Measurements from ENCODE around the gene OR5AU1. TPM values are rescaled to one million over a fixed set of nuclear protein-coding genes. Genes with fewer than 3 reads are reported as not detected.
A peak's percentile ranks its signal among the peaks of the same experiment; 100 is the strongest.

Gene OR5AU1
- total RNA-seq, 4 donors from 2014 or later: not detected

- no peak for DNase-seq
- H3K36me3 ChIP-seq: no peaks in the 10 kb centered on the region
- in situ Hi-C loops (cut with MboI; ENCODE audit: low sequenced_read_pairs in 4 of 4): no loop called here
- H3K9me3 ChIP-seq: no peaks in the 10 kb centered on the region
- TF ChIP-seq CTCF (IDR thresholded peaks at IDR 0.05 in 4 of 5, conservative IDR thresholded peaks at IDR 0.05 in 1 of 5) (no peak), POLR2A (IDR thresholded peaks at IDR 0.05) (no peak)
- peaks cover 0 to 4% (median 0%) of the 10 kb centered on the region in 3 donors for H3K27me3 ChIP-seq
- no peak overlapping the region for H3K4me3 ChIP-seq
- H3K27ac ChIP-seq: no peak overlapping the region
- no peak for ATAC-seq
- intact Hi-C loops (cut with DNase I; ENCODE audit: low total_unique reads): no loop called here
- H3K4me1 ChIP-seq: no peaks in the 10 kb centered on the region
Measured at GRCh38 chr14:21145437-21145836, 10.4 kb downstream of the OR5AU1 start.

GRCh38 chr14:21142357-21142756 is 13.5 kb downstream of the OR5AU1 start:
- intact Hi-C loops (cut with DNase I; ENCODE audit: low total_unique reads): no loop called here
- no peaks in the 10 kb centered on the region for H3K36me3 ChIP-seq

GRCh38 chr14:21136024-21136423 is 19.8 kb downstream of the OR5AU1 start:
- intact Hi-C loops (cut with DNase I; ENCODE audit: low total_unique reads) (no loop called here), in situ Hi-C loops (cut with MboI; ENCODE audit: low sequenced_read_pairs in 4 of 4) (no loop called here)
- Histone ChIP-seq H3K27ac (no peak overlapping the region), H3K4me3 (no peak overlapping the region), H3K36me3 (no peaks in the 10 kb centered on the region), H3K27me3 (no peaks in the 10 kb centered on the region), H3K9me3 (no peaks in the 10 kb centered on the region), H3K4me1 (no peaks in the 10 kb centered on the region)
- no peak for ATAC-seq
- no peak for TF ChIP-seq POLR2A (IDR thresholded peaks at IDR 0.05)
- peak in 4 of 5 experiments; percentile 22 to 62 (median 28) for TF ChIP-seq CTCF (IDR thresholded peaks at IDR 0.05 in 4 of 5, conservative IDR thresholded peaks at IDR 0.05 in 1 of 5)
- no peak for DNase-seq

More at GRCh38 chr14:21142357-21142756, 13.5 kb downstream of the OR5AU1 start:
- in situ Hi-C loops (cut with MboI; ENCODE audit: low sequenced_read_pairs in 4 of 4): no loop called here
- no peaks in the 10 kb centered on the region for H3K9me3 ChIP-seq
- H3K27me3 ChIP-seq: peaks cover 0 to 4% (median 0%) of the 10 kb centered on the region in 3 donors
- DNase-seq (no peak), ATAC-seq (no peak)
- no peaks in the 10 kb centered on the region for H3K4me1 ChIP-seq
- H3K27ac ChIP-seq: no peak overlapping the region
- TF ChIP-seq POLR2A (IDR thresholded peaks at IDR 0.05) (no peak), CTCF (IDR thresholded peaks at IDR 0.05 in 4 of 5, conservative IDR thresholded peaks at IDR 0.05 in 1 of 5) (no peak)
- H3K4me3 ChIP-seq: no peak overlapping the region

- Histone ChIP-seq H3K9me3 (no peaks in the 10 kb centered on the region), H3K4me3 (no peak overlapping the region), H3K4me1 (no peaks in the 10 kb centered on the region), H3K36me3 (no peaks in the 10 kb centered on the region), H3K27ac (no peak overlapping the region), H3K27me3 (no peaks in the 10 kb centered on the region)
- ATAC-seq (no peak), DNase-seq (no peak)
- in situ Hi-C loops (cut with MboI; ENCODE audit: low sequenced_read_pairs in 4 of 4) (no loop called here), intact Hi-C loops (cut with DNase I; ENCODE audit: low total_unique reads) (no loop called here)
- TF ChIP-seq POLR2A (IDR thresholded peaks at IDR 0.05) (no peak), CTCF (IDR thresholded peaks at IDR 0.05 in 4 of 5, conservative IDR thresholded peaks at IDR 0.05 in 1 of 5) (no peak)
Measured at GRCh38 chr14:21133901-21134300, 22.0 kb downstream of the OR5AU1 start.

GRCh38 chr14:21123429-21123828 is 32.4 kb downstream of the OR5AU1 start:
- Histone ChIP-seq H3K36me3 (no peaks in the 10 kb centered on the region), H3K4me3 (no peak overlapping the region), H3K9me3 (no peaks in the 10 kb centered on the region), H3K27me3 (peaks cover 0 to 3% (median 0%) of the 10 kb centered on the region in 3 donors), H3K27ac (no peak overlapping the region), H3K4me1 (no peaks in the 10 kb centered on the region)
- intact Hi-C loops (cut with DNase I; ENCODE audit: low total_unique reads): no loop called here
- DNase-seq (no peak), ATAC-seq (no peak)
- TF ChIP-seq POLR2A (IDR thresholded peaks at IDR 0.05): no peak
- TF ChIP-seq CTCF (IDR thresholded peaks at IDR 0.05 in 4 of 5, conservative IDR thresholded peaks at IDR 0.05 in 1 of 5): no peak
- in situ Hi-C loops (cut with MboI; ENCODE audit: low sequenced_read_pairs in 4 of 4): loop anchor here (25.0 kb wide), 2 partner anchors 261 to 436 kb away; partner anchors contain the start of genes ANG (in 2 of the 4) and RNASE4 (in 2 of the 4)

Measured in gastrocnemius medialis (tissue), 4 donors.